Mesenchymal stem cell (in vitro differentiated cells and primary cell): ENCODE data around the gene SOX6.

Source experiments
- DNase-seq: peaks from one replicate; pipeline ENCODE4 v3.0.0-alpha.2; 2013
- H2AFZ ChIP-seq: one replicate; pipeline ENCODE4 v1.6.1; 2013; ENCODE audit warnings: low read depth, mild to moderate bottlenecking, control low read depth, inconsistent platforms, low read length, moderate library complexity
- H2AK5ac ChIP-seq: 2 replicates; pipeline ENCODE4 v1.6.1; 2013; ENCODE audit warnings: low read length, moderate library complexity, mild to moderate bottlenecking, inconsistent platforms; ENCODE audit not compliant: severe bottlenecking
- H2BK120ac ChIP-seq: one replicate; pipeline ENCODE4 v1.6.1; 2013; ENCODE audit warnings: low read depth, mild to moderate bottlenecking, inconsistent platforms, low read length, moderate library complexity
- H2BK12ac ChIP-seq, 2 experiments: one replicate each; pipeline ENCODE4 v1.6.1; 2013; ENCODE audit warnings: inconsistent platforms in 2 of 2, low read length in 2 of 2, mild to moderate bottlenecking in 2 of 2, moderate library complexity in 2 of 2, control low read depth in 1 of 2
- H2BK15ac ChIP-seq: one replicate; pipeline ENCODE4 v1.6.1; 2013; ENCODE audit warnings: mild to moderate bottlenecking, low read depth, inconsistent platforms; ENCODE audit not compliant: poor library complexity, severe bottlenecking
- H2BK5ac ChIP-seq: 2 replicates; pipeline ENCODE4 v1.6.1; 2013; ENCODE audit warnings: low read depth, mild to moderate bottlenecking, low read length, control low read depth, inconsistent platforms; ENCODE audit not compliant: poor library complexity, severe bottlenecking
- H3K14ac ChIP-seq, 2 experiments: one replicate each; pipeline ENCODE4 v1.6.1; 2013; ENCODE audit warnings: inconsistent platforms in 2 of 2, low read length in 2 of 2, control low read depth in 1 of 2, mild to moderate bottlenecking in 1 of 2, moderate library complexity in 1 of 2
- H3K18ac ChIP-seq, 2 experiments: one replicate each; pipeline ENCODE4 v1.6.1; 2013; ENCODE audit warnings: inconsistent platforms in 2 of 2, low read length in 2 of 2, control low read depth in 1 of 2, low read depth in 1 of 2, mild to moderate bottlenecking in 1 of 2
- H3K23ac ChIP-seq, 2 experiments: one replicate each; pipeline ENCODE4 v1.6.1; 2013; ENCODE audit warnings: inconsistent platforms in 2 of 2, low read length in 2 of 2, mild to moderate bottlenecking in 2 of 2, moderate library complexity in 2 of 2, control low read depth in 1 of 2
- H3K27ac ChIP-seq: 2 replicates; pipeline ENCODE4 v1.5.1; 2013; ENCODE audit warnings: mild to moderate bottlenecking, moderate library complexity, low read length, control low read depth, inconsistent platforms; ENCODE audit not compliant: poor library complexity, severe bottlenecking
- H3K27me3 ChIP-seq, 2 experiments: 2 replicates each; pipeline versions ENCODE4 v1.6.1 to v1.7.0; 2013; ENCODE audit warnings: low read length in 2 of 2, mild to moderate bottlenecking in 2 of 2, moderate library complexity in 2 of 2, control low read depth in 1 of 2, inconsistent platforms in 1 of 2; ENCODE audit not compliant: control insufficient read depth in 1 of 2, insufficient read depth in 1 of 2
- H3K36me3 ChIP-seq, 2 experiments: 2 replicates each; pipeline versions ENCODE4 v1.6.1 to v1.7.0; 2013; ENCODE audit warnings: low read length in 2 of 2, control low read depth in 1 of 2, inconsistent platforms in 1 of 2, low read depth in 1 of 2, mild to moderate bottlenecking in 1 of 2; ENCODE audit not compliant: insufficient read depth in 2 of 2, control insufficient read depth in 1 of 2
- H3K4ac ChIP-seq, 2 experiments: one replicate each; pipeline ENCODE4 v1.6.1; 2013; ENCODE audit warnings: inconsistent platforms in 2 of 2, low read length in 2 of 2, mild to moderate bottlenecking in 2 of 2, moderate library complexity in 2 of 2, control low read depth in 1 of 2, low read depth in 1 of 2
- H3K4me1 ChIP-seq: 2 replicates; pipeline ENCODE4 v1.6.1; 2013; ENCODE audit warnings: low read depth, low read length, control low read depth; ENCODE audit not compliant: control insufficient read depth, insufficient read depth
- H3K4me2 ChIP-seq: 2 replicates; pipeline ENCODE4 v1.6.1; 2013; ENCODE audit warnings: low read length, mild to moderate bottlenecking, inconsistent platforms; ENCODE audit not compliant: poor library complexity, severe bottlenecking
- H3K4me3 ChIP-seq, 2 experiments: 2 replicates each; pipeline versions ENCODE4 v1.5.1 to v1.7.0; 2013; ENCODE audit warnings: low read length in 2 of 2, mild to moderate bottlenecking in 2 of 2, control low read depth in 1 of 2, low read depth in 1 of 2; ENCODE audit not compliant: insufficient read depth in 1 of 2
- H3K79me1 ChIP-seq: replicated peaks from 2 replicates; pipeline ENCODE4 v1.6.1; 2013; ENCODE audit warnings: mild to moderate bottlenecking, control low read depth, low read length, inconsistent platforms; ENCODE audit not compliant: poor library complexity, severe bottlenecking
- H3K9ac ChIP-seq: 2 replicates; pipeline ENCODE4 v1.7.0; 2013; ENCODE audit warnings: mild to moderate bottlenecking, low read length, moderate library complexity
- H3K9me3 ChIP-seq: 2 replicates; pipeline ENCODE4 v1.7.0; 2013; ENCODE audit warnings: mild to moderate bottlenecking, low read length; ENCODE audit not compliant: control insufficient read depth
- H4K8ac ChIP-seq: one replicate; pipeline ENCODE4 v1.6.1; 2013; ENCODE audit warnings: inconsistent platforms, mild to moderate bottlenecking, low read length, moderate library complexity
- H4K91ac ChIP-seq: one replicate; pipeline ENCODE4 v1.6.1; 2013; ENCODE audit warnings: mild to moderate bottlenecking, low read length, inconsistent platforms
- WGBS: methylation state at CpG from one replicate; pipeline ENCODE4 v1.1.7; 2013; ENCODE audit warnings: mixed read lengths; 5-methylcytosine and 5-hydroxymethylcytosine counted together

The SOX6 gene

DNA sequence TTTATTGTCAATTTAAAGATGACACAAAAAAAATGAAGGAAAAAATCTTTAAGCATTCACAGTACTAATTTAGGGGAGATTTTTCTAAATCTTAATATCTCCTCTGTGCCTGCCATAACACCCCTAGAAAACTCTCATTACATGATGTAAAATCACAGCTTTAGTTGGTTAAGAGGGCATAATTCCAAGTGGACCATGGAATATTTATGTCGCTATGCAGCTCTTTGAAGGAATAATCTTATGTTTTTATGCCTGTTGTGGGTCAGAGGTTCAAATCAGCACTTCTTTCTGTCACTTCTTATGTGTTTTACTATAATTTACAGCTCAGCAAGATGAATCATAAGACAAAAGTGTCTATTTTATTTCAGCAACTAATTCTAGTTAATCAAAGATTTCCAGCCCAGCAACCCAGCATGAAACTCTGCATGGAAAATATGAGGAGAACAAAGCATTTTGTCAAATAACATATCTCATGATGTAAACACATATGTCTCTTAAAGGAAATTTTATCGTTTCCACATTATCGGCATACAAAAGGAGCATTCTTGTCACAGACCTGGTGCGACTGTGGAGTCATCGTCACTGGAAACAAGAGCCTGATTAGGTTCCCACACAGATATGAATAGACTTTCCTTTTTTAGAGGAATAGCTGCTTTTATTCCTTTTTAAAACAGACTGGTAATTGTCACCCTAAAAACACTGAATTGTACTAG lies 274.8 kb downstream of the SOX6 start:
- Histone ChIP-seq H2BK120ac (no peak overlapping the region), H3K4ac (no peak overlapping the region), H3K9me3 (no peaks in the 10 kb centered on the region), H2BK15ac (no peak overlapping the region), H3K9ac (no peak overlapping the region), H3K4me3 (no peak overlapping the region), H3K14ac (no peak overlapping the region), H3K36me3 (no peaks in the 10 kb centered on the region), H2BK12ac (no peak overlapping the region), H2AFZ (no peak overlapping the region), H3K23ac (no peak overlapping the region), H4K91ac (no peak overlapping the region), H3K27me3 (no peaks in the 10 kb centered on the region), H2AK5ac (no peak overlapping the region), H3K4me1 (no peaks in the 10 kb centered on the region), H3K79me1 (no peaks in the 10 kb centered on the region), H4K8ac (no peak overlapping the region), H2BK5ac (no peak overlapping the region), H3K4me2 (no peak overlapping the region), H3K18ac (no peak overlapping the region), H3K27ac (no peak overlapping the region)
- 95% methylated on average over 4 of the region's 5 CpGs for WGBS
- no peak for DNase-seq

DNA sequence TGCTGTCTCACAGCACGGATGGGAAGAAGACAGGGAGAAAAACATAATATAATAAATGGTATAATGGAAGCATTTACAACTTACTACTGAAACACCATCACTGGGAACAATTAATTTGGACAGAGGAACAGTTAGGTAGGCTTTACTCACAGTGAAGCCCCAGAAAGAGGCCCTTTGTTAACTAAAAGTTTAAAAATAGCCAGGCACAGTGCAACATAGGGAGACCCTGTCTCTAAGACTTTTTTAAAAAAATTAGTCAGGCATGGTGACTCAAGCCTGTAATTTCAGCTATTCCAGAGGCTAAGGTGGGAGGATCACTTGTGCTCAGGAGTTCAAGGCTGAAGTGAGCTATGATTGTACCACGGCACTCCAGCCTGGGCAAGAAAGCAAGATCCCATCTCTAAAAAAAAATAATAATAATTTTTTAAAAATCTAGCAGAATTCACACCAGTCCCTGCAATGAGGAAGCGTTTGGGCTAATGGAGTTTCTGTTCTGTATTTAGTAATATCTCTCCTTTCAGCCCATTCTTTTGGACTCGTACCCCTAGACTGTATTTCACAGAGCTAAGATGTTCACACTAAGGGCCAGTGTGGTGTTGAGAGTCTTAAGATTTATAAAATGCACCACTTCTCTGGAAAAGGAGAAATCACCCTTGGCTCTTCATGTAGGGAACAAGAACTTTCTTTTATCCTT lies 275.5 kb downstream of the SOX6 start:
- Histone ChIP-seq H3K18ac (no peak overlapping the region), H3K27me3 (no peaks in the 10 kb centered on the region)
- no CpG with 5 or more reads among the region's 4 CpGs for WGBS

GRCh38 chr11:16078936-16079335 lies 277.4 kb downstream of the SOX6 start:
- no peak overlapping the region for H2AFZ ChIP-seq
- H3K9me3 ChIP-seq = peaks cover 7% of the 10 kb centered on the region
- H2BK12ac ChIP-seq = no peak overlapping the region
- H3K4ac ChIP-seq = no peak overlapping the region
- no peaks in the 10 kb centered on the region for H3K27me3 ChIP-seq
- no peak overlapping the region for H3K9ac ChIP-seq
- H3K27ac ChIP-seq = no peak overlapping the region
- no peak overlapping the region for H3K14ac ChIP-seq
- no peaks in the 10 kb centered on the region for H3K4me1 ChIP-seq
- no peak overlapping the region for H2BK5ac ChIP-seq
- H2BK120ac ChIP-seq = no peak overlapping the region
- H3K4me3 ChIP-seq = no peak overlapping the region
- no peaks in the 10 kb centered on the region for H3K79me1 ChIP-seq
- no peak overlapping the region for H2BK15ac ChIP-seq
- no peak overlapping the region for H3K4me2 ChIP-seq
- no peak overlapping the region for H3K23ac ChIP-seq
- no peaks in the 10 kb centered on the region for H3K36me3 ChIP-seq
- H2AK5ac ChIP-seq = no peak overlapping the region
- no peak for DNase-seq
- WGBS = 93% methylated on average over 2 of the region's 3 CpGs
- H4K91ac ChIP-seq = no peak overlapping the region
- no peak overlapping the region for H3K18ac ChIP-seq
- H4K8ac ChIP-seq = no peak overlapping the region

More for the DNA sequence above, 275.5 kb downstream of the SOX6 start:
- Histone ChIP-seq H3K4me1 (no peaks in the 10 kb centered on the region), H4K8ac (no peak overlapping the region), H3K23ac (no peak overlapping the region), H4K91ac (no peak overlapping the region), H2BK5ac (no peak overlapping the region), H2BK15ac (no peak overlapping the region), H3K14ac (no peak overlapping the region), H3K9me3 (no peaks in the 10 kb centered on the region), H2BK120ac (no peak overlapping the region), H2AK5ac (no peak overlapping the region), H3K4me3 (no peak overlapping the region), H3K79me1 (no peaks in the 10 kb centered on the region), H2BK12ac (no peak overlapping the region), H3K4me2 (no peak overlapping the region), H2AFZ (no peak overlapping the region), H3K36me3 (no peaks in the 10 kb centered on the region), H3K27ac (no peak overlapping the region), H3K9ac (no peak overlapping the region), H3K4ac (no peak overlapping the region)
- DNase-seq = no peak

- no peak overlapping the region for H3K9ac ChIP-seq
- no peak overlapping the region for H3K4me2 ChIP-seq
- peaks cover 2% of the 10 kb centered on the region for H3K79me1 ChIP-seq
- no peak overlapping the region for H2BK120ac ChIP-seq
- H3K4me1 ChIP-seq = no peaks in the 10 kb centered on the region
- no peak overlapping the region for H2AFZ ChIP-seq
- 81% methylated on average over 5 of the region's 5 CpGs for WGBS
- no peak overlapping the region for H2AK5ac ChIP-seq
- H3K4ac ChIP-seq = no peak overlapping the region
- no peaks in the 10 kb centered on the region for H3K27me3 ChIP-seq
- no peak overlapping the region for H2BK12ac ChIP-seq
- no peak overlapping the region for H4K91ac ChIP-seq
- no peak overlapping the region for H4K8ac ChIP-seq
- H3K23ac ChIP-seq = no peak overlapping the region
- no peak overlapping the region for H3K27ac ChIP-seq
- no peak overlapping the region for H3K18ac ChIP-seq
- DNase-seq = no peak
- H3K14ac ChIP-seq = no peak overlapping the region
- H3K36me3 ChIP-seq = peaks cover 0 to 3% of the 10 kb centered on the region in 2 experiments
- no peak overlapping the region for H2BK15ac ChIP-seq
- no peak overlapping the region for H2BK5ac ChIP-seq
- peaks cover 7% of the 10 kb centered on the region for H3K9me3 ChIP-seq
- no peak overlapping the region for H3K4me3 ChIP-seq
Observed at GRCh38 chr11:16070573-16070972, 285.8 kb downstream of the SOX6 start.
